Panc1 (cell line): Measurements from ENCODE around the gene MAN2A2. TPM values are rescaled to one million over a fixed set of nuclear protein-coding genes. Genes with fewer than 3 reads are reported as not detected.
A peak's percentile ranks its signal among the peaks of the same experiment; 100 is the strongest.

ENCODE experiments used
- ATAC-seq: fragments of 200-7000 bp; cut with Tn5 transposase; 2 replicates; pipeline ENCODE4 v1.9.1; 2020; ENCODE audit warnings: mild to moderate bottlenecking, moderate library complexity
- BruUV-seq: library from RNA; stranded (reverse); fragments of 400-500 nt; replicated peaks from 2 replicates; lab custom pipeline; 2021; lab: Mats Ljungman, UMichigan
- CTCF ChIA-PET: fragments of 300-600 bp; sonication (Branson Sonifier 250); formaldehyde crosslinking; loops from one replicate; lab custom pipeline; 2022; ENCODE audit warnings: antibody characterized with exemption; lab: Charles Lee
- POLR2A ChIA-PET: fragments of 300-600 bp; sonication (Branson Sonifier 250); formaldehyde crosslinking; loops from one replicate; lab custom pipeline; 2022; ENCODE audit warnings: antibody characterized with exemption; lab: Charles Lee
- DNase-seq: peaks from one replicate; pipeline ENCODE4 v3.0.0-alpha.2; 2010; ENCODE audit warnings: low read depth, low spot score
- H3K27ac ChIP-seq: 2 replicates; pipeline ENCODE4 v1.5.1; 2011; ENCODE audit warnings: mild to moderate bottlenecking, low read length, inconsistent platforms
- H3K27me3 ChIP-seq: fragments of 200-500 bp; sonication (Bioruptor generic); 2 replicates; pipeline ENCODE4 v1.6.0; 2014; ENCODE audit warnings: low read length, inconsistent platforms; ENCODE audit not compliant: control insufficient read depth, insufficient read depth
- H3K36me3 ChIP-seq: fragments of 200-500 bp; sonication (Bioruptor generic); 2 replicates; pipeline ENCODE4 v1.5.1; 2014; ENCODE audit warnings: inconsistent platforms, mild to moderate bottlenecking, low read length, moderate library complexity; ENCODE audit not compliant: control insufficient read depth, insufficient read depth
- H3K4me1 ChIP-seq: 2 replicates; pipeline ENCODE4 v1.5.1; 2011; ENCODE audit warnings: inconsistent platforms, mild to moderate bottlenecking, low read length, moderate library complexity; ENCODE audit not compliant: control insufficient read depth, insufficient read depth
- H3K4me3 ChIP-seq, 2 experiments: 2 replicates each; pipeline ENCODE4 v1.5.1; 2011 to 2012; ENCODE audit warnings: low read depth in 2 of 2, low read length in 2 of 2, mild to moderate bottlenecking in 2 of 2, inconsistent platforms in 1 of 2, moderate library complexity in 1 of 2
- H3K9me3 ChIP-seq: fragments of 200-500 bp; sonication (Bioruptor generic); 2 replicates; pipeline ENCODE4 v1.5.1; 2014; ENCODE audit warnings: low read depth, mild to moderate bottlenecking, inconsistent platforms, low read length, moderate library complexity; ENCODE audit not compliant: control insufficient read depth, insufficient read depth
- CTCF ChIP-seq: fragments of 450-650 bp; IDR thresholded peaks from 2 replicates; pipeline ENCODE4 v1.5.1; 2017; ENCODE audit warnings: mild to moderate bottlenecking
- POLR2AphosphoS5 ChIP-seq: IDR thresholded peaks from 2 replicates; pipeline ENCODE4 v1.6.1; 2012; ENCODE audit warnings: mild to moderate bottlenecking, low read depth, low read length, moderate library complexity
- REST ChIP-seq, 2 experiments: IDR thresholded peaks; 2 replicates each; pipeline ENCODE4 v1.6.1; 2011 to 2012; ENCODE audit warnings: low read depth in 2 of 2, control low read depth in 1 of 2, low read length in 1 of 2, mild to moderate bottlenecking in 1 of 2, moderate library complexity in 1 of 2; ENCODE audit not compliant: insufficient read depth in 1 of 2
- SIN3A ChIP-seq: IDR thresholded peaks from 2 replicates; pipeline ENCODE4 v1.6.1; 2012; ENCODE audit warnings: low read depth, mild to moderate bottlenecking, low read length, moderate library complexity, borderline replicate concordance; ENCODE audit not compliant: insufficient read depth
- TCF7L2 ChIP-seq: IDR thresholded peaks from 2 replicates; pipeline ENCODE4 v1.6.1; 2011; ENCODE audit warnings: mild to moderate bottlenecking, low read depth, low read length, inconsistent platforms
- in situ Hi-C: cut with HindIII; loops from 2 replicates; pipeline ENCODE4 v1.10.0; 2016; ENCODE audit warnings: low sequenced_read_pairs, low pct_unique_long_range_greater_than_20kb
- intact Hi-C: fragments of 100-400 bp; cut with micrococcal nuclease; formaldehyde crosslinking; loops from one replicate; pipeline ENCODE4 v1.10.0; 2022; ENCODE audit not compliant: unreplicated experiment
- total RNA-seq: library from RNA; stranded (reverse); gene quantifications from one replicate; pipeline ENCODE4 v1.2.1, GENCODE V29; 2021; ENCODE audit not compliant: unreplicated experiment

Gene MAN2A2
- total RNA-seq, 1 experiment from 2014 or later: 77.2 TPM

- Histone ChIP-seq H3K27ac (peak overlapping the region; percentile 94), H3K4me3 (peak overlapping the region; percentile 67 to 70), H3K36me3 (0 out of 2 replicates have a peak, but pooled peaks cover 5% of the 10 kb centered on the region), H3K27me3 (no peaks in the 10 kb centered on the region), H3K9me3 (no peaks in the 10 kb centered on the region), H3K4me1 (peaks cover 12% of the 10 kb centered on the region)
- TF ChIP-seq CTCF: no peak
- no peak for TF ChIP-seq POLR2AphosphoS5
- BruUV-seq: no TSS peak
- in situ Hi-C loops: no loop called here
- intact Hi-C loops: no loop called here
- ChIA-PET POLR2A (no interaction called here), CTCF (interaction anchor here (0.6 to 3.1 kb wide), 2 partner anchors 30 to 44 kb away, joined by 7 to 16 read pairs; partner anchors contain the start of gene HDDC3)
- DNase-seq (no peak), ATAC-seq (no peak)
These were observed 1.7 kb upstream of the MAN2A2 start for GRCh38 chr15:90901175-90902039.

- ChIA-PET POLR2A (interaction anchor here (0.6 kb wide), 1 partner anchor 988 kb away, joined by 5 read pairs; no protein-coding TSS in a partner anchor), CTCF (interaction anchor here (0.5 to 3.1 kb wide), 4 partner anchors 7 to 54 kb away, joined by 3 to 16 read pairs (median 4); partner anchors contain the start of gene HDDC3)
- Histone ChIP-seq H3K4me1 (peaks cover 12% of the 10 kb centered on the region), H3K36me3 (0 out of 2 replicates have a peak, but pooled peaks cover 5% of the 10 kb centered on the region), H3K27me3 (no peaks in the 10 kb centered on the region), H3K9me3 (no peaks in the 10 kb centered on the region), H3K4me3 (peak overlapping the region; percentile 67 to 70), H3K27ac (peak overlapping the region; percentile 94)
- DNase-seq (peak; percentile 57), ATAC-seq (peak; percentile 96)
- intact Hi-C loops (no loop called here), in situ Hi-C loops (no loop called here)
- BruUV-seq: TSS peak; percentile 77
- TF ChIP-seq CTCF (peak; percentile 93), POLR2AphosphoS5 (peak; percentile 88), SIN3A (0 out of 2 replicates have a peak, but pooled peaks have one; percentile 30), TCF7L2 (peak; percentile 39; the same call in 1 of the 2 replicates), REST (IDR thresholded peaks at IDR 0.05; ENCODE audit: insufficient read depth in 1 of 2, low read depth in 2 of 2, low read length in 1 of 2) (no peak)
These were observed 862 bp upstream of the MAN2A2 start for GRCh38 chr15:90902040-90902839.
